ENCODE data around the gene ATXN1. TPM values are rescaled to one million over a fixed set of nuclear protein-coding genes. Genes with fewer than 3 reads are reported as not detected.

ATXN1 gene
- total RNA-seq, 1 experiment from 2014 or later = 25.6 TPM

GRCh38 chr6:16299861-16300260 is 461.4 kb downstream of the ATXN1 start:
- intact Hi-C loops (cut with micrococcal nuclease; ENCODE audit: unreplicated experiment) = no loop called here
- Histone ChIP-seq H3K27ac (ENCODE audit: low read depth, low read length, poor library complexity, severe bottlenecking) (no peak overlapping the region), H3K27me3 (replicated peaks; ENCODE audit: insufficient read depth, low read depth, low read length, poor library complexity) (no peaks in the 10 kb centered on the region), H3K4me3 (ENCODE audit: low read depth, low read length, poor library complexity, severe bottlenecking) (no peak overlapping the region), H3K36me3 (ENCODE audit: insufficient read depth, low read length, poor library complexity, severe bottlenecking) (no peaks in the 10 kb centered on the region), H3K9me3 (ENCODE audit: low read depth, low read length, poor library complexity, severe bottlenecking) (no peaks in the 10 kb centered on the region), H3K4me1 (ENCODE audit: insufficient read depth, low read length, poor library complexity, severe bottlenecking) (no peaks in the 10 kb centered on the region)
- ChIA-PET CTCF (no interaction called here), POLR2A (ENCODE audit: low non-redundant PET) (no interaction called here)
- no TSS peak for BruUV-seq (replicated peaks)
- no peak for DNase-seq (ENCODE audit: low spot score)
- no peak for TF ChIP-seq CTCF (conservative IDR thresholded peaks at IDR 0.05; ENCODE audit: low read depth, low read length)

DNA sequence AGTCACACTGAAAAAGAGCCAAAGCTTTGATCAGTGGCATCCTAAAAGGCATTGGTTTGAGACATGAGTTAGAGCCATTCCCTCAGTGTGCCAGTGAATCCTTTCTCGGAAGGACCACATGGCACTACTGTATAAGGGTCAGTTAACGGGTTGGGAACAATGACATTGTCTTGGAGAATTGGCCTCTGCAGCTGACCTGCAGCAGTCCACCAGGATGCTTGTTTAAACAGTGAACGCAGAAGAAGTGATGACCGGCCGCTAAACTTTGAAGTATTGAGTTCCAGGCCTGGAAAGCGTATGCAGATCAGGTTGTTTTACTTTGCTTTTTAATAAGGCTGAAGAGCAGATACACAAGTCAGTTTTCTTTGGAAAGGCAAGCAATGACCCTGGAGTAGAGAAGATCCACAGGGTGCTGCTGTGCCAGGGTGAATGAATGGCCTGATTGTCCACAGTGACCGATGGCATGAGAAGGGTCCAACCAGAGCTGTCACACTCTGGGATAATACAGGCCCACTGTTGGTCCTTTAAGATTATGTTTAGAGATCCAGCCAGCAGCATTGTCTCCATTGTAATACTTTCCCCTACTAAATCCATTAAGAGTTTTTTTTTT is 465.1 kb downstream of the ATXN1 start:
- ChIA-PET CTCF (no interaction called here), POLR2A (ENCODE audit: low non-redundant PET) (no interaction called here)
- TF ChIP-seq CTCF (conservative IDR thresholded peaks at IDR 0.05; ENCODE audit: low read depth, low read length) = no peak
- no peak for TF ChIP-seq EZH2 (IDR thresholded peaks at IDR 0.05; ENCODE audit: borderline replicate concordance, low read depth, low read length, poor library complexity, severe bottlenecking)
- H3K27ac ChIP-seq (ENCODE audit: low read depth, low read length, poor library complexity, severe bottlenecking) = no peak overlapping the region
- H3K9me3 ChIP-seq (ENCODE audit: low read depth, low read length, poor library complexity, severe bottlenecking) = no peaks in the 10 kb centered on the region
- H3K36me3 ChIP-seq (ENCODE audit: insufficient read depth, low read length, poor library complexity, severe bottlenecking) = no peaks in the 10 kb centered on the region
- H3K4me3 ChIP-seq (ENCODE audit: low read depth, low read length, poor library complexity, severe bottlenecking) = no peak overlapping the region
- H3K4me1 ChIP-seq (ENCODE audit: insufficient read depth, low read length, poor library complexity, severe bottlenecking) = no peaks in the 10 kb centered on the region
- no peak for DNase-seq (ENCODE audit: low spot score)
- intact Hi-C loops (cut with micrococcal nuclease; ENCODE audit: unreplicated experiment) = no loop called here
- H3K27me3 ChIP-seq (replicated peaks; ENCODE audit: insufficient read depth, low read depth, low read length, poor library complexity) = no peaks in the 10 kb centered on the region
- BruUV-seq (replicated peaks) = no TSS peak

DNA sequence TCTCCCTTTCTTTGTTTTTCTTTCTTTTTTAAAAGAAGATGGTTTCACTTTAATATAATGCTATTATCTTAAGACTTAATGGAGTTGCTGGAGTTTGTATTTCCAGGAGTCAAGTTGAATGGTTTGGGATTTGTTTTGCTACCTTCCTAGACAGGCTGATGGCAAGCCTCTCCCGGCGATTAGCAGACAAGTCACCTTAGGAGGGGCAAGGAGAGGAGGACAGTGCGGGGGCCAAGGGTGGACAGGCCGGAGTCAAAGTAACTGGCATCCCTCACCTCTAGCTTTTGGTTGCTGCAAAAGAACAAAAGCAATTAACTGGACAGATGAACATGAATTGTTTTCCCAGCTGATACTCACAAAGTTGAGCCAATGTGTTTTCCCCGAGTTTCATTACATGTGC is 465.8 kb downstream of the ATXN1 start:
- DNase-seq (ENCODE audit: low spot score) = no peak

More for the DNA sequence above, 465.8 kb downstream of the ATXN1 start:
- TF ChIP-seq CTCF (conservative IDR thresholded peaks at IDR 0.05; ENCODE audit: low read depth, low read length) (no peak), EZH2 (IDR thresholded peaks at IDR 0.05; ENCODE audit: borderline replicate concordance, low read depth, low read length, poor library complexity, severe bottlenecking) (no peak)
- POLR2A ChIA-PET (ENCODE audit: low non-redundant PET) = no interaction called here
- Histone ChIP-seq H3K9me3 (ENCODE audit: low read depth, low read length, poor library complexity, severe bottlenecking) (no peaks in the 10 kb centered on the region), H3K36me3 (ENCODE audit: insufficient read depth, low read length, poor library complexity, severe bottlenecking) (no peaks in the 10 kb centered on the region), H3K4me1 (ENCODE audit: insufficient read depth, low read length, poor library complexity, severe bottlenecking) (no peaks in the 10 kb centered on the region), H3K27me3 (replicated peaks; ENCODE audit: insufficient read depth, low read depth, low read length, poor library complexity) (no peaks in the 10 kb centered on the region), H3K27ac (ENCODE audit: low read depth, low read length, poor library complexity, severe bottlenecking) (no peak overlapping the region), H3K4me3 (ENCODE audit: low read depth, low read length, poor library complexity, severe bottlenecking) (no peak overlapping the region)
- CTCF ChIA-PET = no interaction called here
- intact Hi-C loops (cut with micrococcal nuclease; ENCODE audit: unreplicated experiment) = no loop called here
- BruUV-seq (replicated peaks) = no TSS peak
